Stimulated activated CD8-positive, alpha-beta memory T cell treated with anti-CD3 and anti-CD28 coated beads, Interleukin-7, amount 100 ng/mL, for 4 hours (primary cell): ENCODE results near the gene MASP1.
"Not testable (repeated sequence)": the region's sequence is repeated elsewhere in the genome, so short reads cannot be mapped to it uniquely, and the experiment has no call there.

Experiments
- DNase-seq, 2 donors: peaks; one replicate each; pipeline ENCODE4 v3.0.0-alpha.2; 2020; ENCODE audit warnings: low read depth in 2 of 2

Gene MASP1

DNA sequence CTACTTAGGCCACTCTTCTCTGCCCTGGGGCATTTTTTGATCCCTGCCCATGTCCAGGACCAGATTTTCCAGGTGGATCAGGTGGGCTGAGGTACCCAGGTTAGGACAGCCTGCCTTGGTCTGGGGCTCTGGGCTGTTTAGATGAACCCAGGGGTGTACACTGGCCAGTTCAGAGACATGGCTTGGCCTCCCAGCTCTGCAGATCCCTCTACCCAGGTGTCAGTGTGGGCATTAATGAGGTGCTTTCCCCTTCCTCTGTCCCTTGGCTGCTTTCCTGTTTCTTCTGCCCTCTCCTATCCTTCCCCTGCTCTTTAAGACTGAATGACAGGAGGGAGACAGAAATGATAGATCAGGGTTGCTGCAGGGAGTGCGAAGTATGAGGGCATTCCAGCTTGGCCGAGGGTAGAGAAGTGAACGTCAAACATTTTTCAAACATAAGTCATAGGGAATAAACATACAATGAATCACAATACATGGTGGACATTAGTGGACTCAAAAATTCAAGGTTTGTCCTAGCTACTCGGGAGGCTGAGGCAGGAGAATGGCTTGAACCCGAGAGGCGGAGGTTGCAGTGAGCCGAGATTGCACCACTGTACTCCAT lies 63.8 kb downstream of the MASP1 start:
- DNase-seq, result no peak

DNA sequence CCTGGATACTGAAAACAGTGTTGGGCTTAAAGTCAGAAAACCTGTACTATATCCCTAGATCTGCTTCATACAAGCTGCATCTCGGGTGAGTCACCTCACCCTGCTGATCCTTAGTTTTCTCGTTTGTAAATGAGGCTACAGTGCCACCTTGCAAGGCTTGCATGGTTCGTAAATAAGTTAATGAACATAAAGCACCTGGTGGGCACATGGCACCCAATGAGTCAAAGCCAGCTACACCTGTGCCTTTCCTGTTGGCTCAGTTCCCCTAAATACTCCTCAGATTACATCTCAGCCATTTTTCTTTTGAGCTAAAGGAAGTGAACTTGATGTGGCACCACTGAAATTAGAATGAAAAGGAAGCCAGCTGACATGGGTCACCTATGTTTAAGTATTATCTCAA lies 67.7 kb downstream of the MASP1 start:
- no peak for DNase-seq

DNA sequence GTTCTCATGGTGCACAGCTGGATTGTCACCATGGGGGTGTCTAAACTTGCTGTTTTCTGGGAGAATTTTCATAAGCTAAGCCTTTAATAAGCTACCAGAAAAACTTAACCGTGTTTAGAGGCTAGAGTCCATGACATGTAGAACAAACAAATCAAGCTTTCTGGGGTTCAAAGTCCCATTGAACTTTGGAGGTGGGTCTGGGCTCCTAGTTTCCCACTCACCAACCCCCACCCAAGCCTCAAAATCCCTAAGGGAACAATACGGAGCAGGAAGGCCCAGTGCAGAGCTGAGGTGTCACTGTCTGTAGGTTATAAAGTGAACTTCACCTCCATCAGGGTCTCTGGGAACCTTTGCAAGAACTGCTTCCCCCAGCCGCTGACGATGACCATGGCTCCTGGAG lies 68.7 kb downstream of the MASP1 start:
- DNase-seq, result no peak

- DNase-seq, result no peak
Observed at GRCh38 chr3:187215460-187215859, 76.1 kb downstream of the MASP1 start.

DNA sequence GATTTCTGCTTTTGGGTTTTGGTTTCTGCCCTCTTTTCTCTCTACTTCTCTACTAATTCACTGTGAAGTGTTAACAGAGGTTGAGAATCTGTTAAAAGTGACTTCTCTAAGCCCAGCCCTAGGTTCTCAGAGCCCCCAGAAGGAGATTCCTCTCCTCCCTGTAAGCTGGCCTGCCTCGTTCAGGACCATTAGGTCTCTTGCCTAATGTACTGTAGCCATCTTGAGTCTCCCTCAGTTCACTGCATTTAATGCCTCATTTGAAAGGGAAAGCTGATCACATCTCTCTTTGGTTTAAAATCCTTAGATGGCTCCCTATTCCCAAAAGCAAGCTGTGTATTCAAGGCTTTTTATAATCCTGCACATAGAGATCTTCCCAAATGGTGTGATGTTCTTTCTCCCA lies 77.9 kb downstream of the MASP1 start:
- DNase-seq, result no peak

- no peak for DNase-seq
Observed at GRCh38 chr3:187212705-187213104, 78.8 kb downstream of the MASP1 start.

DNA sequence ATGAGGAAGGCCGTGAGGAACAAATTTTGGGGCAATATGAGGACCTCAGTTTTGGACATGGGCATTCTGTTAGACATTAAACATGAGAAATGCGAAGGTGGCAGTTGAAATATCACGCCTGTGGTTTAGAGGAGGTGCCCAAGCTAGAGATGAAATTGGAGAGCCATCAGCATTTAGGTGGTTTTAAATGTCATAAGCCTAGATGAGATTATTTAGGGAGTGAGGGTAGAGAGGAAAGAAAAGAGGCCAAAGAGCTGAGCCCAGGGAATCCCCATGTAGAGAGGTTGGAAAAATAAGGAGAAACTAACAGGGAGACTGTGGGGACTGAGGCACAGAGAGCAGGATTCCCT lies 79.4 kb downstream of the MASP1 start:
- DNase-seq, result no peak

- no peak for DNase-seq
Observed at GRCh38 chr3:187211532-187212195, 79.9 kb downstream of the MASP1 start.

- no peak for DNase-seq
Observed at GRCh38 chr3:187210545-187211327, 80.8 kb downstream of the MASP1 start.

- DNase-seq, result no peak
Observed at GRCh38 chr3:187210091-187210490, 81.4 kb downstream of the MASP1 start.

GRCh38 chr3:187209491-187209890 lies 82.0 kb downstream of the MASP1 start:
- no peak for DNase-seq

GRCh38 chr3:187208159-187208558 lies 83.4 kb downstream of the MASP1 start:
- no peak for DNase-seq

- no peak for DNase-seq
Observed at GRCh38 chr3:187207624-187208023, 83.9 kb downstream of the MASP1 start.

GRCh38 chr3:187207062-187207461 lies 84.5 kb downstream of the MASP1 start:
- DNase-seq, result no peak

DNA sequence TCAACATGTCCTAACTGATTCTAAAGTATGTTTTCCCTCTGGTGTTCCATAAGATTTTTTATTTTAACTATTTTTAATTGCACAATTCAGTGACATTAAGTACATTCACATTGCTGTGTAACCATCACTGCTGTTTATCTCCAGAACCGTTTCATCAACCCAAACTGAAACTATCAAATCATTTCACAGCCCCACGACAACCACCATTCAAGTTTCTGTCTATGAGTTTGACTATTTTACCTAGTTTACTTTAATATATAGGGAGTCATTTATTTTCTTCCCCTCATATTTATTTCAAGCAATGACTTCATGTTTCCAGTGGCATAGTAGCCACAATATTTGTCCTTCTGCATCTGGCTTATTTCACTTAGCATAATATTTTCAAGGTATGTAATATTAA lies 85.9 kb downstream of the MASP1 start:
- DNase-seq, result no peak

DNA sequence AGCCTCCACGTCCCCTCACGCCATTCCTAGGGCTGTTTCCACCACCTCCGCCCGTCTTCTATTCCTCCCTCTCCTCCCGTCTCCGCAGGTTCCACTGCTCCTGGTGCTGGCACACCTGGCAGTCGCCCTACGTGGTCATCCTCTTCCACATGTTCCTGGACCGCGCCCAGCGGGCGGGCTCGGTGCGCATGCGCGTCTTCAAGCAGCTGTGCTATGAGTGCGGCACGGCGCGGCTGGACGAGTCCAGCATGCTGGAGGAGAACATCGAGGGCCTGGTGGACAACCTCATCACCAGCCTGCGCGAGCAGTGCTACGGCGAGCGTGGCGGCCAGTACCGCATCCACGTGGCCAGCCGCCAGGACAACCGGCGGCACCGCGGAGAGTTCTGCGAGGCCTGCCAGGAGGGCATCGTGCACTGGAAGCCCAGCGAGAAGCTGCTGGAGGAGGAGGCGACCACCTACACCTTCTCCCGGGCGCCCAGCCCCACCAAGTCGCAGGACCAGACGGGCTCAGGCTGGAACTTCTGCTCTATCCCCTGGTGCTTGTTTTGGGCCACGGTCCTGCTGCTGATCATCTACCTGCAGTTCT lies 92.0 kb downstream of the MASP1 start:
- not testable (repeated sequence) for DNase-seq

DNA sequence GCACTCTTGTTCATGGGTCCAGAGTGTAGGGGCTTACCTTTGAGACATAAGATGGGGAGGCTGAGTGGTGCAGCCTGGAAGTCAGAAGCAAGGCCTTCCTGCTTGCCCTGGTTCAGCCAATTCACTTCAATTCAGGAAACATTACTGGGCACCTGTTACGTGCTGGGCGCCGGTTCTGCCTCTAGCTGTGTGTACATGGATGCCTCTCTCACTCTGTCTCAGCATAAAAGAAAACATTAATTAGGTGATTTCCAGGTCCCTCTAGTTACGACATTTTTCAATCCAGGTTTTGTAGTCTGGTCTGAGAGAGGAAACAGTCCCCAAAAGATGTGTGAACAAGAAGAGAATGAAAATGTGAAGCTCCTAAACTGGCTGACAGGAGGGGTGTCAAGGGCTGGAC lies 93.0 kb downstream of the MASP1 start:
- DNase-seq, result no peak

DNA sequence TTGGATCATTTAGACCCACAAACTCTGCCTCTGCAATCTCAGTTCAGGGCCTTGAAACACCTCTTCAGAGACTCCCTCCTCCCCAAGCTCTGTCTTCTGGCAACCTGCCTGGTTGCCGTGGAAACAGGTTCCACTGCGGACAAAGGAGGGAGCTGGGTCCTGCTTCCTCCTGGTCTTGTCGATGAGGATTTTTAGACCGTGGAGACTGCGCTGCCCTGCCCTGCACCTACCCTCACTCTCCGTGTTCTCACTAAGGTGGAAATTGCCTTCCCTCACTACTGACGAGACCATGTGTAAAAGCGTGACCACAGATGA lies 94.2 kb downstream of the MASP1 start, which contains the start of gene RTP1:
Gene RTP1, plus strand, starts transcription at position 152 of the 315 bp plus-strand sequence. Its CDS starts 30 bp downstream, at position 182.
- no peak for DNase-seq

DNA sequence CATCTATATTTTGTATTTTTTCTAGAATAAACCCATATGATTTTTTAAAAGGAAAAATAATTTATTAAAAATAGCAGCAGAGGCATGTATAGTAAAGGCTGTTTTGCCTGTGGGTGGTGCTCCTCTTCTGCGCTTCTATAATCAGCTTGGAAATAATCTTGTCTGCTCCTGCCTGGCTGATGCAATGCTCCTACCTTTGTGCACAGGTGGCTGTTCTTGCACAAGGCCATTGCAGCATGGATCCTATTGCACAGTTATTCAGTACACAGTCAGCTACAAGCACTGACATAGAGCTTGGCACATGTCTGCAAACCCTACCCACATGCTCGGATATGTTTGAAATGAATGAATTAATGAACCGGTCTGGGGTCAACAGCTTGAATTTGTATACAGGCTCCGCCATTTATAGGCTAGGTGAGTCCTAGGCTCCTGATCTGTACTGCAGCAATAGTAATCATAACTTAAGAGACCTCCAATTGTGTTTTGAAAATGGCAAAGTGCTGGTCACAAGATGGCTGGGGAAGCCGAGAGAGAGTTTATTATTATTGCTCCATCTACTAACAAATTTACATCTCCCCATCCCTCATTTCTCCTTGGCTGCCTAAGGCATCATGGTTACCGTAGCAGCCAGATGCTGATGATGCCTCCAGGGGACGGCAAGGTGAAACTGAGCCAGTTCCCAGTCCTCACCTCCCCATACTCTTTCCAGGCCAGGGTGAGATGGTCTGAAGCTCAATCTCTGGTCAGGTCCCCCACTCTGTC lies 94.8 kb downstream of the MASP1 start:
- no peak for DNase-seq

GRCh38 chr3:187193181-187193580 lies 98.4 kb downstream of the MASP1 start:
- no peak for DNase-seq

- DNase-seq, result no peak
Observed at GRCh38 chr3:187191271-187191670, 100.3 kb downstream of the MASP1 start.

- DNase-seq, result no peak
Observed at GRCh38 chr3:187188931-187189330, 102.6 kb downstream of the MASP1 start.
